Retina (tissue), 1 donor: ENCODE results near the gene ABCC2.

Source experiments
- DNase-seq: peaks from one replicate; pipeline ENCODE4 v3.0.0-alpha.2; 2016

The ABCC2 gene

GRCh38 chr10:99775850-99776249 lies 6.6 kb upstream of the ABCC2 start:
- DNase-seq, result no peak

DNA sequence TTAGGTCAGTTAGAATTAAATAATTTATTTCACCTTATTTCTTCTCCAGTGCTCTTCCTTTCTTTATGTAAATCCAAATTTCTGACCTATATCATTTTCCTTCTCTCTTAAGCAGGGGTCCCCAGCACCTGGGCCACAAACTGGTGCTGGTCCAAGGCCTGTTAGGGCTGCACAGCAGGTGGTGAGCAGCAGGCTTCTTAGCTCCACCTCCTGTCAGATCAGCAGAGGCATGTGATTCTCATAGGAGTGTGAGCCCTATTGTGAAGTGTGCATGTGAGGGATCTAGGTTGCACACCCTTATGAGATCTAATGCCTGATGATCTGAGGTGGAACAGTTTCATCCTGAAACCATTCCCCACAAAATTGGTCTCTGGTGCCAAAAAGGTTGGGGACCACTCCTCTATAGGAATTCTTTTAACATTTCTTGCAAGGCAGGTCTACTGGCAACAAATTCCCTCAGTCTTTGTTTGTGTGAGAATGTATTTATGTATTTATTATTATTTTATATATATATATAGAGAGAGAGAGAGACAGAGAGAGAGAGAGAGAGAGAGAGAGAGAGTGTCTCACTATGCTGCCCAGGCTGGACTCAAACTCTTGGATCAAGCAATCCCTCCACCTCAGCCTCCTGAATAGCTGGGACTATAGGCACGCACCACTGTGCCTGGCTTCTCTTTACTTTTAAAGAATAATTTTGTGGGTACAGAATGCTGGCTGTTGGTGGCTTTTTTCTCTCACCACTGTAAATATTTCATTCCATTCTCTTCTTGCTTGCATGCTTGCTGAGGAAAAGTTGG lies 4.3 kb upstream of the ABCC2 start:
- no peak for DNase-seq

DNA sequence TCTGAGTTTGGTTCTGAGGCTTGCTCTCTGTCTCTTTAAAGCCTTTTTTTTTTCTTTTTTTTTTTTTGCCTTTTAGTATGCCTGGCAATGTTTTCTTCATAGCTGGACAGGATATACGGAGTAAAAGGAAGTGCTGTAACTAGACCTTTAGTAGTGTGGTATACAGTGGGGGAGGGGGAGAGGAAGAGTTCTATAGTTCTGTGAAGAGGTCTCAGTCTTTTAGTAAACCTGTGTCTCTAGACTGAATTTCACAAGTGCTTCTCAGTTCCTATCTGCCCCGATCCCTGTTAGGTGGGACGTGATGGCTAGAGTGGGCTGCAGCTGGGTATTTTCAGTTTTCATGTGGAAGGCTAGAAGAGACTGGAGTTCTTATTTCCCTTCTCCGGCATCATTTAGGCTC lies 3.1 kb upstream of the ABCC2 start:
- DNase-seq, result no peak

DNA sequence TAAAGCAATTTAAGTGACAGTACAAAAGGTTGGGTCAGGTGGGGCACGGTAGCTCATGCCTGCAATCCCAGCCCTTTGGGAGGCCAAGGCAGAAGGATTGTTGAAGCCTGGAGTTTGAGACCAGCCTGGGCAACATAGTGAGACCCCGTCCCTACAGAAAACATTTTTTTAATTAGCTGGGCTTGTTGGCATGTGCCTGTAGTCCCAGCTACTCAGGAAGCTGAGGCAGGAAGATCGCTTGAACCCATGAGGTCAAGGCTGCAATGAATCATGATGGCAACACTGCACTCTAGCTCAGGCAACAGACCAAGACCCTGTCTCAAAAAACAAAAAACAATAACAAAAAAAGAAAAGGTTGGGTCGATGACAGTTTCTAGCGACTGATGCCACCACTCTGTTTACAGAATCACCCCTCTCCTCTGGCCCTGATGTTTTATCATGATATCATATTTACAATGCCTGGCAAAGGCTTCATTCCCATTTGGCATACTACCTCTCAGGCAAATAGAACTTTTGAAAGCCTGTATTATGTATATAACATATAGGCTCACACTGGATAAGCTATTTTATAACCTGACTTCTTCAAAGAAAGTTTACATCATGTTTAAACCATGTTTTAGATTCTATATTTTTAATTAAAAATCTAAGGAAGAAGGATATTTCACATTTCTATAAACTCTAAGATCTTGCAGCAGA lies 558 bp upstream of the ABCC2 start:
- no peak for DNase-seq

DNA sequence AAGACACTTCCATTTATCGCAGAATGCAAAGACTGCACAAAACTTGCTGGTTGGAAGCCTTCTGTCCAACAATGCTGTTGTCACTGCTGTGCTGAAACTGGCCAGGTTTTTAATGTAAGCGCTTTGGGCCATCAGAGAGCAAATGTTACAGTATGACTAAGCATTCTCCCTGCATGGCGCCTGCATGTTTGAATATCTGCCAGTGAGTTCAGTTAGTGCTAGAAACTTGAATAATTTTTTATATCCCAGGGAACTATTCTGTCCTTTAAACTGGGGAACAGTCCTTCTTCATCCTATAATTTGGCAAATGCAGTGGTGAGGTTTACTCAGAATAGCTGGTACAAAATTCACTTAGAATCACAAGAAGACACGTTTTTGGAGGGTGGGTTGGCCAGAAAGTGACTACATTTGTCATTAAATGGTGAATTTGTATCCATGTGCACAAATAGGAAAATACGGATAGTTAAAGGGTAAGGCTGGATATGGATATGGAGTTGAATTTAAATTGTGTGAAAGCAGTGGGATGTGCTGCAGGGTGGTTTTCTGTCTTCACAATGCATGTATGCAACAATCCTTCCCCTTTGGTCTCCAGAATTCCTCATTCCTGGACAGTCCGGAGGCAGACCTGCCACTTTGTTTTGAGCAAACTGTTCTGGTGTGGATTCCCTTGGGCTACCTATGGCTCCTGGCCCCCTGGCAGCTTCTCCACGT lies 1.7 kb downstream of the ABCC2 start:
- DNase-seq, result no peak

GRCh38 chr10:99784727-99785441 lies 2.4 kb downstream of the ABCC2 start:
- DNase-seq, result no peak

- no peak for DNase-seq
Observed at GRCh38 chr10:99785646-99786045, 3.2 kb downstream of the ABCC2 start.

GRCh38 chr10:99787311-99787710 lies 4.9 kb downstream of the ABCC2 start:
- DNase-seq, result no peak

DNA sequence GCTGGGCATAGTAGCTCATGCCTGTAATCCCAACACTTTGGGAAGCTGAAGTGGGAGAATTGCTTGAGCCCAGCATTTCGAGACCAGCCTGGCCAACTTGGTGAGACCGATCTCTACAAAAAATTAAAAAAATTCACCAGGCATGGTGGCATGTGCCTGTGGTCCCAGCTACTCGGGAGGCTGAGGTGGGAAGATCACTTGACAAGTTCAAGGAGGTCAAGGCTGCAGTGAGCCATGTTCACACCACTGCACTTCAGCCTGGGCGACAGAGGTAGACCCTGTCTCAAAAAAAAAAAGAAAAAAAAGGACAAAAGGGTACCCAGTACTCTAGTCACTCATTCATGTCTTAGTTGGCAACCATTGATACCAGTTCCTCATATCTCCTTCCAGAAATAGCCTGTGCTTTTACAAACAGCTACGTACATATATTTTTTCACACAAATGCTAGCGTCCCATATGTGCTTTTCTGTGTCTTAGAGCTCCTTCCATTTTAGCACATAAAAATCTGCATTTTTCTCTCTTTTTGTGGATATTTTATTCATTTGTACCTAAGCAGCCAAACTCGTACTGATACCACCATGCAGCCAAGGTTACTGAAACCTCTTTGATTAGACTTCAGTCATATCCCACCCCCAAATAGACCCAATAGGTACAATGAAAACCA lies 5.5 kb downstream of the ABCC2 start:
- DNase-seq, result no peak

- DNase-seq, result no peak
Observed at GRCh38 chr10:99788598-99789256, 6.3 kb downstream of the ABCC2 start.

DNA sequence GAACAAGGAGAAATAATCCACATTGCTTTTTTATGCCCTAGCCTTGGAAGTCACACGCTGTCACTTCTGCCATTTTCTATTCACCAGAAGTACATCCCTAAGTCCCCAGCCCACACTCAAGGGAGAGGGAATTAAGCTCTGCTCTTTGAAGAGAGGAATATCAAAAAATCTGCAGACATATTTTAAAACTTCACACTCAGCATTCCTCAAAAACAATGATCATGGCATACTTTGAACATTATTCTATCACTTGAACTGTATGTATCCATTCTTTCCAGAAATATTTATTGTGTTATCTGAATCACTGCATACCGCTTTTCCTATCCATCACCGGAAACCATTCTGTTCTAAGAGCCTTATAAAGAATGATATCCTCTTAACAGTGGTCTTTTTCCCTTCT lies 9.4 kb downstream of the ABCC2 start:
- no peak for DNase-seq

- no peak for DNase-seq
Observed at GRCh38 chr10:99793819-99794218, 11.4 kb downstream of the ABCC2 start.

- DNase-seq, result no peak
Observed at GRCh38 chr10:99796928-99797327, 14.5 kb downstream of the ABCC2 start.

GRCh38 chr10:99798031-99798430 lies 15.6 kb downstream of the ABCC2 start:
- no peak for DNase-seq

- DNase-seq, result no peak
Observed at GRCh38 chr10:99798920-99799319, 16.5 kb downstream of the ABCC2 start.

DNA sequence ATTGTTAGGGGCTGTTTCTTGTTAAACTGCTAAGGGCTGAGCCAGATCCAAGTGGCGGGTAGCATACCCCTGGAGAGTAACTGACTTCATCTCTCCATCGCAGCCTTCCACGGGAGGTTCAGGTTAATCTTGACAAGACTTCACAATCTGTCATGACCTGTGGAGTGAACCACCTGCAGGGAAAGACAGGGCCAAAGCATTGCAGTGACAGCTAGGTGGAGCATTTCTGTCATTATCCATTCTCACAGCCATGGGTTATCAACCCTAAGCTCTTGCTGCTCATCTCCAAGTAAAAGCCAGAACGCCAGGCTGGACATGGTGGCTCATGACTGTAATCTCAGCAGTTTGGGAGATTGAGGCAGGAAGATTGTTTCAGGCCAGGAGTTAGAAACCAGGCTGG lies 17.2 kb downstream of the ABCC2 start:
- no peak for DNase-seq

DNA sequence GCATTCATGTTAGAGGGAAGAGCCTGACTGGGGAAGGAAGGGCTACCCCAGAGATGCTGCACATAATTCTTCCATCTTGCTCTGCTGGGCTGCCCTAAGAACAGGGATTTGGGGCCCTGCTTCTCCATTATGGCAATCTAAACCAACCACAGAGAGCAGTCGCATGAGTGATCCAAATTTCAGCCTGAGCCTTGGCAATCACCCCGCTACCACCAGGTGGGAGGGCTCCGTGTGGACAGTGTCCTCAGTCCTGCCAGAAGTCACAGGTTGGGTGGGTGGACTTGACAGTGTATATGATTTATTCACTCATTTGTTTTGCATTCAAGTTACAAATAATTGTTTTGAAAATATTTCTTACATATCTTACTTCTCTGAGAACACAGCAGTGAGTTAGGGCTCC lies 22.0 kb downstream of the ABCC2 start:
- DNase-seq, result no peak

DNA sequence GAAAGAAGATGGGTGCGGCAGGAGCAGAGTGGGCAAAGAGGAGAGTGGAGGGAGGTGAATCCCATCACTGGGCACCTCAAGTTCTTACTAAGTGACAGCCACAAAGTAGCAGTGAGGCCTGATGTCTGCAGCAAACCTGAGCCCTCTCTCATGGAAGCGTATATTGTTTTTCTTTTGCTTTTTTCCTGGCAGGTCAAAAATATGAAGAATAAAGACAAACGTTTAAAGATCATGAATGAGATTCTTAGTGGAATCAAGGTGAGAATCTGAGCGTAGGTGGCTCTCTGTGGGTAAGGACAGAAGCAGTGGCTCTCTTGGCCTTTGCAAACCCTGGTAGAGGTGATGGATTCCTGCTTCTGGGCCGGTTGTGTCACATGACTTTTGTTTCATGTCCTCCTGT lies 22.8 kb downstream of the ABCC2 start:
- DNase-seq, result no peak

DNA sequence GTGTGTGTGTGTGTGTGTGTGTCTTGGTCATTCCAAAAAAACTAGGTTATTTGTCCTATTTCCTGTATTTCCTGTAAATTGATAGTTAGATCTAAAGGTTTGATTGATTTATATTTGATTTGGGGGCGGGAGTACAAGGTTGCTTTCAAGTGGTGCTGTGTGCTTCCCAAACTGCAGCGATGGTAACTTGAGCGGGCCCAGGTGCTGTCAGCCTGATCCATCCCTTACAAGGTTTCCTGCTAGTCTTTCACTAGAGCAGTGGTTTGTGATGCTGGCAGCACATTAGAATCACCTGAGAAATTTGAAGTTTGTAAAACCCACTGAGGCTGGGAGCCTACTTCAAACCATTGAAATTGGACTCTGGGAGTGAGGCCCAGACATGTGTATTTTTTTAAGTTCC lies 23.7 kb downstream of the ABCC2 start:
- no peak for DNase-seq

- DNase-seq, result no peak
Observed at GRCh38 chr10:99807786-99808185, 25.3 kb downstream of the ABCC2 start.

DNA sequence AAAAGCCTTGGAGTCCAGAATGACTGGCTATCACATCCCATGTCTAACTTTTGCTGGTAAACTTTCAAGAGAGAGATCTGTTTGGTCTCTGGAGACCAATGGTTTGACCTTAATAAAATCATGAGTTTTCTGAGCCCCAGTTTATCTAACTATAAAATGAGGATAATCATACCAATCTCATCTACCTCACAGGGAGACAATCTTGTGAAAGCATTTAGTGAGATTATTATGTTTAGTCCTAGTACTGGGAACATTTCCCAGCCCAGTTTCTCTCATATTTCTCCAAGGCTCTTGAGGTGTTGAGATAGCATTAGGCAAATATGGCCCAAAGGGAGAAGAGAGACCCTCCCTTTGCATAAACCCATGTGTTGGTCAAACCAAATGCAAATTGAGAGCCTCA lies 25.8 kb downstream of the ABCC2 start:
- no peak for DNase-seq

DNA sequence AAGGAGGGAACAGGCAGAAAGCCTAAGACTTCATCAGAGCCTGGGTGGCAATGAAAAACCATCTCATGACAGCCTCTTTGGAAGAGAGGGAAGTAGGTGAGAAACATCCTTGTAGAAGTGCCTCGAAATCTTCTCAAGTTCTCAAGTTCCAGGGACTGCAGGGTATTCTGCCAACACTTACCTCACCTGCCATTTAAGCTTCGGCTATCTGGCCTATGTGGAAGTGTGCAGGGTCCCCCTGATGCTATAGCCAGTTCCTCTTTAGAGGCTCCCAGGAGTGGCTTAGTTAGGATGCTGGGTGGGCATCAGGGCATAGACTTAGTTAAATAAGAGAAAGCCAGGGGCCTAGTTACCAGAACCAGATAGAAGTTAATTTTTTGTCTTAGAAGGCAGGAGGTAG lies 27.0 kb downstream of the ABCC2 start:
- no peak for DNase-seq
